NCI-H510A (cell line): ENCODE measurements around the gene PHKG1.
"Not testable (repeated sequence)": the region's sequence is repeated elsewhere in the genome, so short reads cannot be mapped to it uniquely, and the experiment has no call there.

Experiments
- DNase-seq: peaks from one replicate; lab custom pipeline; 2025; lab: John Stamatoyannopoulos, UW

PHKG1 gene

GRCh38 chr7:56083150-56083785 lies 9.5 kb downstream of the PHKG1 start:
- DNase-seq = peak; percentile 39

DNA sequence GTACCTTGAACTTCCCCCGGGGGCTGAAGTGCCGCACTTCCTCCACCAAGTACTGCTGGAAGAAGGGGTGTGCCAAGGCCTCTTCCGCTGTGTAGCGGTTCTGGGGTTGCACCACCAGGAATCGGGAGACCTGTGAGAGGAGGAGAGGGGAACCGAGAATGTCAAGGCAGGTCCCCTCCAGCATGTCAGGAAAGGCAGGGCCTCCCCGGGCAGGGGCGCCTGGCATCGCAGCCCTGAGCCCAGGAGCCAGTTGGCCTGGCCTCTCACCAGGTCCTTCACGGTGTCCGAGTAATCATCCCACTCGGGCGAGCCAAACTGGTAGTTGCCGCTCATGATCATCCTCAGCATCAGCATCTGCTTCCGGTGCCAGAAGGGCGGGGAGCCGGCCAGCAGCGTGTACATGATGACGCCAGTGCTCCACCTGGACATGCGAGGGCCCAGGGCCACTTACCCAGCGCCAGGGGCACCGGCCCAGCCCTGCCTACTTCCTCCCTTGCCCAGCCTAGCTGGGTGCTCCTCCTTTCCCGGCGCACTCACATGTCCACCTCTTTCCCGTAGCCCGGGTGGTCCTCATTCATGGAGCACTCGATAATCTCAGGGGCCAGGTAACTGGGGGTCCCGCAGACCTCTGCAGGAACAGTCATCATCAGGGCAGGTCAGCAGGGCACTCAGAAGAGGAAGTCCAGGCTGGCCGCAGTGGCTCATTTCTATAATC lies 11.0 kb downstream of the PHKG1 start:
- DNase-seq = no peak

- DNase-seq = not testable (repeated sequence)
These were observed 11.9 kb downstream of the PHKG1 start for GRCh38 chr7:56080726-56081435.

GRCh38 chr7:56079450-56080185 lies 13.1 kb downstream of the PHKG1 start:
- peak; percentile 90 for DNase-seq

- DNase-seq = no peak
These were observed 14.6 kb downstream of the PHKG1 start for GRCh38 chr7:56078196-56078595.

DNA sequence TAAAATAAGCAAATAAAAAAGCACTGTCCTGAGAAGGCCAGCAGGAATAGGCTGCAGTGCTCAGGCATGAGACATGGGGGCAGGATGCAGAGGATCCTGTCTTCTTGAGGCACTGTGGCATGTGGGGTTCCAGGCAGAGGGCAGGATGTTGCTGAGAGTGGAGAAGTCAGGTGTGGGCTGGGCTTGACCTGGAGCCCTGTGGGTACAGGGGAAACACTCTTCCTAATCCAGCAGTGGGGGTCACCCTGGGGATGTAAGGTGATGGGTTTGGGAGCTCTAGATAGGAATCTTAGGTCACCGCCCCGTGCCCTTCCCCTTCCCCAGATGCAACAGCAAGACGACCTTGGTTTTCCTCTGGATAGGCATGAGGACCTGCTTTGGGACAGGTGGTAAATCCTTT lies 15.1 kb downstream of the PHKG1 start:
- no peak for DNase-seq

DNA sequence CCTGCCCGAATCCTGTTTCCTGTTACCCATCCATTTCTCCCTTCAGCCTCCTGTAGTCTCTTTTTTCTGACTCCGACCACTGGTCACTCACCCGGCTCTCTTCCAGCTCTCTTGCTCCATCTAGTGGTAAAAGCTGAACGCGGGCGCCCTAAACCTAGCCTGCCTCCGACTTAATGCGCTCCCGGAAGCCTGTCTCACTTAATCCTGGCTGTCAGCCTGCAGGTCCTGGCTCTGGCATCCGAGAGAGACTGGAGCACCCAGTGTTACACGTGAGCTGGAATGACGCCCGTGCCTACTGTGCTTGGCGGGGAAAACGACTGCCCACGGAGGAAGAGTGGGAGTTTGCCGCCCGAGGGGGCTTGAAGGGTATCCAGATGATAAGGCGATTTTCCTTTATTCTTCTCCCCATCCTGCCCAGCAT lies 18.4 kb downstream of the PHKG1 start:
- peak; percentile 60 for DNase-seq

DNA sequence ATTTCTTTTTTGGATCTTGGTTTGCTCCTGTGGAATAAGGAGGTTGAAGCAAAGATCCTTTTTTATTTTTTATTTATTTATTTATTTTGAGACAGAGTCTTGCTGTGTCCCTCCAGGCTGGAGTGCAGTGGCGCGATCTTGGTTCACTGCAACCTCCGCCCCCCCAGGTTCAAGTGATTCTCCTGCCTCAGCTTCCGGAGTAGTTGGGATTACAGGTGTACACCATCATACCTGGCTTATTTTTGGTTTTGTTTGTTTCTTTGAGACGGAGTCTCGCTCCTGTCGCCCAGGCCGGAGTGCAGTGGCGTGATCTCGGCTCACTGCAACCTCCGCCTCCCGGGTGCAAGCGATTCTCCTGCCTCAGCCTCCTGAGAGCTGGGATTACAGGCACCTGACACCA lies 26.4 kb downstream of the PHKG1 start:
- not testable (repeated sequence) for DNase-seq

- DNase-seq = peak; percentile 96
These were observed 28.7 kb downstream of the PHKG1 start, which contains the start of gene SUMF2 for GRCh38 chr7:56063882-56064625. TSS of gene SUMF2 (plus strand) at chr7:56064286. CDS start at chr7:56064312, 26 bp downstream.

- DNase-seq = no peak
These were observed 29.3 kb downstream of the PHKG1 start for GRCh38 chr7:56063500-56063881.

DNA sequence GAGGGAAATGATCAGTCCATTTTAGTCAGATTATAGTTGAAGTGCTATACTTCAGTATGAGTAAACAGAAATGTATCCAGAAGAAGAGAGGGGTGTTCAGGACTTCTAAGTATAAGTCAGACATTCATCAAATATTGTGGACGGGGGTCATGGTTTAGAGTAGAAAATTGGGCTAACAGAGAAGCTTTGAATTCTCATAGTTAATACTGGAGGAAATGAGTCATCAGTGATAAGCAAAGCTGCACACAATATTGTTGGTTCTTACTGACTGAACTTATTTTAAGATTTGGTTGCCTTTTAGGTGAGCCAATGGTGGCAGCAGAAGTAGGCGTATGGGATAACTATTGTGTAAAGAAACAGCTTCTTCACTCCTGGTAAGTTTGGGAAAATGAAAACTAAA lies 30.4 kb downstream of the PHKG1 start:
- no peak for DNase-seq

GRCh38 chr7:56053993-56054392 lies 38.8 kb downstream of the PHKG1 start:
- DNase-seq = no peak

DNA sequence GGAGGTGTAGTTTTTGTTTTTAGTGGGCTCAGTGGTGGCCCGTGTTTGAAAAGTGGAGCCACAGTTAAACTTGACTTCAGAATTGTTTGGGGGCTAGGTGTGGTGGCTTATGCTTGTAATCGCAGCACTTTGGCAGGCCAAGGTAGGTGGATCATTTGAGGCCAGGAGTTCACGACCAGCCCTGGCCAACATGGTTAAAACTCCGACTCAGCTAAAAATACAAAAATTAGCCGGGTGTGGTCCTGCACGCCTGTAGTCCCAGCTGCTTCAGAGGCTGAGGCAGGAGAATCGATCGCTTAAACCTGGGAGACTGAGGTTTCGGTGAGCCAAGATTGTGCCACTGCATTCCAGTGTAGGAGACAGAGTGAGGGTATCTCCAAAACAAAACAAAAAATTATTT lies 39.4 kb downstream of the PHKG1 start:
- DNase-seq = no peak

DNA sequence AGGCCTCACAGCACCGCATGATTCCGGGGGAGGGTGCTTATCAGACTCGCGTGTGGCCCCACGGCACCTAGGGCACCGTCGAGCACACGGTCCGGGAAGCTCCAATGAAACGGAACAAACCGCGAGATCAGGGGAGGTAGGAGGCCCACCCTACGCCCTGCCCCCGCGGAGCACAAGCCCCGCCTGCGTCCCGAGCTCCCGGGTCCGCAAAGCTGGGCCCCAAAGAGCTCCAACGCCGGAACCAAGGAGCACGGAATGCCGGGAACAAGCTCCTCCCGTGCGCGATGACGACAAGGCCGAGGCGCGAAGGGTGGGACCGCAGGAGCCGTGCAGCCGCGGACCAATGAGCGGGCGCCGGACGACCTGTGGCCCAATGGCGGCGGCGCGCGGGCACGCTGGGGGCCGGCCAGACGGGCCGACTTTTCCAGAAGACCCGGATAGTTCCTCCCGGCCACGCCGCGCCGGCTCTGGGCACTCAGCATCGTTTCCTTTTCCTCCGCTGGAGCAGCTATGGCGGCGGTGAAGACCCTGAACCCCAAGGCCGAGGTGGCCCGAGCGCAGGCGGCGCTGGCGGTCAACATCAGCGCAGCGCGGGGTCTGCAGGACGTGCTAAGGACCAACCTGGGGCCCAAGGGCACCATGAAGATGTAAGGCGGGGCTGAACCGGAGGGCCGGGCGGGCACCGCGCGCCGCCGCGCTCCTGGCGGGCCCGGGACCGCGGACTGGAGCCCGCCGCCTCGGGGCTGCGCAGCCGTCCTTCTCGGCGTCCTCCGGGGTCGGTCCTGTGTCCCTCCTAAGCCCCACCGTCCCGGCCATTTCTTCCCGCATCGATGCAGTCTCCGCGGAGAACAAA lies 41.2 kb downstream of the PHKG1 start, which contains the start of the genes CCT6A and PSPH:
TSS of gene CCT6A (plus strand) at position 427 of the 853 bp plus-strand sequence. CDS start at position 511, 84 bp downstream.
TSS of gene PSPH (minus strand) at position 106 of the 853 bp plus-strand sequence. CDS start 30,232 bp downstream, outside the sequence.
- DNase-seq = peak; percentile 100

- DNase-seq = no peak
These were observed 41.8 kb downstream of the PHKG1 start for GRCh38 chr7:56051053-56051338.

DNA sequence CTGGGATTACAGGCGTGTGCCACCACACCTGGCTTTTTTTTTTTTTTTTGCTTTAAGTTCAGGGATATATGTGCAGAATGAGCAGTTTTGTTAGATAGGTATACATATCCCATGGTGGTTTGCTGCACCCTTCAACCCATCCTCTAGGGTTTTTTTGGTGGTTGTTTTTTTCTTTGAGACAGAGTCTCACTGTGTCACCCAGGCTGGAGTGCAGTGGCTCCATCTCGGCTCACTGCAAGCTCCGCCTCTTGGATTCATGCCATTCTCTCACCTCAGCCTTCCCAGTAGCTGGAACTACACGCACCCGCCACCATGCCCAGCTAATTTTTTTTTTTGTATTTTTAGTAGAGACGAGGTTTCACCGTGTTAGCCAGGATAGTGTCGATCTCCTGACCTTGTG lies 44.0 kb downstream of the PHKG1 start:
- peak; percentile 46 for DNase-seq

DNA sequence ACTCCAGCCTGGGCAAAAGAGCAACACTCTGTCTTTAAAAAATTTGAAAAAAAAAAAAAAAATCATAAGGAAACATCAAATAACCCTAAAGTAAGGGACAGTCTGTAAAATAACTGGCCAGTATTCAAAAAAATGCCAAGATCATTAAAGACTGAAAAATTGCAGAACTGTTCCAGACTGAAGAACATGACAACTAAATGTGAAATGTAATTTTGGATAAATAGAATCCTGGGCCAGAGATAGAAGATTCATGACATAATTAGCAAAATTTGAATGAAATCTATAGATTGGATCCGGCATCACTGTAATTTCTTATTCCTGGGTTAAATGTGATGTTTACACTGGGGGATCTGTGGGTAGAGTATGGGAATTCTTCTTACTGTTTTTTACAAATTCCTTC lies 44.5 kb downstream of the PHKG1 start:
- DNase-seq = no peak

DNA sequence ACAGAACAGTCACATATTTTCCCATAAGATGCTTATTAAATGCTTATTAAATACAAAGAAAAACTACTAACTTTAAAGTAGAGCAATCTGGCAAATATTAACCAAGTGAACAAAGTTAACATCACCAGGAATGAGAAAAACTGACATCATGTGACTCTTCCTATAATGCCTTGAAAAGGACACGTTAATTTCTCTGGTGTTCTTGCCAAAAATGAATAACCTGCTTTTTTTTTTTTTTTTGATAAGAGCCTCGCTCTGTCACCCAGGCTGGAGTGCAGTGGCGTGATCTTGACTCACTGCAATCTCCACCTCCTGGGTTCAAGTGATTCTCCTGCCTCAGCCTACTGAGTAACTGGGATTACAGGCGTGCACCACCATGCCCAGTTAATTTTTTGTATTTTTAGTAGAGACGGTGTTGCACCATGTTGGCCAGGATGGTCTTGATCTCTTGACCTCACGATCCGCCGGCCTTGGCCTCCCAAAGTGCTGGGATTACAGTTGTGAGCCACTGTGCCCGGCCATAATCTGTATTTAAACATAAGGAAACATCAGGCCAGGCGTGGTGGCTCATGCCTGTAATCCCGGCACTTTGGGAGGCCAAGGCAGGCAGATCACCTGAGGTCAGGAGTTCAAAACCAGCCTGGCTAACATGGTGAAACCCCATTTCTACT lies 45.2 kb downstream of the PHKG1 start:
- not testable (repeated sequence) for DNase-seq

- no peak for DNase-seq
These were observed 45.9 kb downstream of the PHKG1 start for GRCh38 chr7:56046721-56047445.
